ENCODE data around the gene TNKS1BP1. TPM values are rescaled to one million over a fixed set of nuclear protein-coding genes. Genes with fewer than 3 reads are reported as not detected.

The TNKS1BP1 gene
- total and polyA plus RNA-seq, 2 experiments from 2014 or later, result 54.9 to 104 TPM

DNA sequence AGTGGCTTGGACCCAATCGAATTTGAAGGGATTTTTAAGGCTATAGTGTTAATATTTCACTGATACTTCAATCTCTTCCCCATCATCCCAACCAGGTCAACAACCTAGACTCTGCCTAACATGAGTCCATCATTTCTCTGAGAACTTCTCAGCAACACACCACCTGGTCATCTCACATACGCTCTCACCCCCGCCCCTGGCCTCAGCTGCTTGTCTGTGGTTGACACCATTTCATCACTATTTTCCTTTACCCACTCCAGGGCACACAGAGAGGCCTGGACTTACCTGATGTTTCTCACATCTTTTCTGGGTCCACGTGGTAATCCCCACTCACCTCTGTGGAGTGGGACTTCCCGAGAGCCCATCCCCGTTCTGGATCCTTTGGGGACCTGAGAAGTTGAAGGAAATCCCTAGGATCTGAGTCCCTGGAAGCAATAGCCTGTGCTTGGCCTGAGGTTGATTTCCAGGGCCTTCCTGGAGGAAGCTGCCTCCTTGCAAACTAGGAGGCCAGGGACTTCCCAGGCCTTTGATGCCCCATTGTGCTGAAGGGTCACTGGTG is 16.6 kb upstream of the TNKS1BP1 start:
- Histone ChIP-seq H3K4me1 (ENCODE audit: insufficient read depth) (peaks cover 2% of the 10 kb centered on the region), H3K9me3 (ENCODE audit: low read depth) (no peaks in the 10 kb centered on the region), H3K4me2 (no peak overlapping the region), H3K27ac (no peak overlapping the region), H2AFZ (no peak overlapping the region), H3K79me2 (peaks cover 5% of the 10 kb centered on the region), H3K9me2 (replicated peaks; ENCODE audit: insufficient read depth) (no peaks in the 10 kb centered on the region), H3K4me3 (no peak overlapping the region), H3K27me3 (no peaks in the 10 kb centered on the region), H3K36me3 (replicated peaks; ENCODE audit: insufficient read depth, low read depth) (no peaks in the 10 kb centered on the region), H4K20me1 (ENCODE audit: insufficient read depth, poor library complexity, severe bottlenecking) (no peaks in the 10 kb centered on the region)
- no peak for DNase-seq (ENCODE audit: low spot score)
- TF ChIP-seq EZH2 (IDR thresholded peaks at IDR 0.05; ENCODE audit: borderline replicate concordance) (no peak), EZH2phosphoT487 (IDR thresholded peaks at IDR 0.05; ENCODE audit: low read depth, severe bottlenecking, unreplicated experiment) (no peak)
- TF ChIP-seq, protein P1, sequence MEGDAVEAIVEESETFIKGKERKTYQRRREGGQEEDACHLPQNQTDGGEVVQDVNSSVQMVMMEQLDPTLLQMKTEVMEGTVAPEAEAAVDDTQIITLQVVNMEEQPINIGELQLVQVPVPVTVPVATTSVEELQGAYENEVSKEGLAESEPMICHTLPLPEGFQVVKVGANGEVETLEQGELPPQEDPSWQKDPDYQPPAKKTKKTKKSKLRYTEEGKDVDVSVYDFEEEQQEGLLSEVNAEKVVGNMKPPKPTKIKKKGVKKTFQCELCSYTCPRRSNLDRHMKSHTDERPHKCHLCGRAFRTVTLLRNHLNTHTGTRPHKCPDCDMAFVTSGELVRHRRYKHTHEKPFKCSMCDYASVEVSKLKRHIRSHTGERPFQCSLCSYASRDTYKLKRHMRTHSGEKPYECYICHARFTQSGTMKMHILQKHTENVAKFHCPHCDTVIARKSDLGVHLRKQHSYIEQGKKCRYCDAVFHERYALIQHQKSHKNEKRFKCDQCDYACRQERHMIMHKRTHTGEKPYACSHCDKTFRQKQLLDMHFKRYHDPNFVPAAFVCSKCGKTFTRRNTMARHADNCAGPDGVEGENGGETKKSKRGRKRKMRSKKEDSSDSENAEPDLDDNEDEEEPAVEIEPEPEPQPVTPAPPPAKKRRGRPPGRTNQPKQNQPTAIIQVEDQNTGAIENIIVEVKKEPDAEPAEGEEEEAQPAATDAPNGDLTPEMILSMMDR (IDR thresholded peaks at IDR 0.05; ENCODE audit: poor library complexity), result no peak
- whole genome bisulfite sequencing (ENCODE audit: low lambda C conversion rate, missing lambda C conversion rate), result 94% methylated on average over 6 of the region's 6 CpGs

DNA sequence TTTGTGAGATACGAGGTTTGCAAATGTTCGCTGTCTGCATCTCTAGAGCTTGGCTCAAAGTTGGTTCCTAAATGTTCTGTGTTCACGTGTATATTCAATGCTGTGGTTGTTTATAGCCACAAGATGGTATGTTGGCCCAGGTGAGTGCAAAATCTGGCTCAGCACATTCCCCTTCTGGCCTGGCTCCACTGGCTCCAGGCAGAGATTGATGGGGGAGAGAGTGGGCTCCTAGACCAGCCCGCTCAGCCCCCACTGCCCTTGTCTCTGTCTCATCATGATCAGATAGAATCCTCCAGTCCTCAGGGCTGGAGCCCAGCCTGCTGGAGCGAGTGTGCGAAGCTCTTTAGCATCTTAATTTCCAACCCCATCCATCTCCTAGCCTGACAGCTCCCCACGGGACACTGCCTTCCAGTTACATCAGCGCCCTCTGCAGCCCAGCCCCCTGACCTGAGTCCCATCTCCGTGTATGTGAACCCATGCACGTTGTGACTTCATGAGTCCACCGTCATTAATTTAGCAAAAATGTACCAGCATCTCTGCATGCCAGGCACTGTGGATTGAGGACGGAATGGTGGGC is 15.4 kb upstream of the TNKS1BP1 start:
- 27% methylated on average over 12 of the region's 12 CpGs for WGBS (ENCODE audit: low lambda C conversion rate, missing lambda C conversion rate)
- H2AFZ ChIP-seq, result no peak overlapping the region
- DNase-seq (ENCODE audit: low spot score), result peak; percentile 58

DNA sequence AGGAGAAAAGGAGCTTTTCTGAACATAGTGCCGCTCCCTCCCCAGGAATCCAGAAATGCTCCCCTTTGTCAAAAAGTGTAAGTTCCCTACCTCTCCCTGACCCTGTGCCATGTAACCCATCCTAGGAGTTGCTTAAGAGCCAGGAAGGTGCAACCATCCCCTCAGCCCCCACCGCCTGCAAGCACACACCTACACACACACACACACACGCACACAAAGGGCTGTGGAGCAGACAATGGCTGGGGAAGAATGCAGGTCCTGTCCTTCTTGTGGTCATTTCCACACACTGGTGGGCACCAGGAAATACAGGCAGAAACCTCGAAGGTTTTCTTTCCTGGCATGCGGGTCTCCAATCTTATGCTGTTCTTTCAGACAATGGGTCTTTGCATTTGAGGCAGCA is 14.6 kb upstream of the TNKS1BP1 start:
- no peak overlapping the region for H3K27ac ChIP-seq
- no peak for DNase-seq (ENCODE audit: low spot score)
- H3K4me1 ChIP-seq (ENCODE audit: insufficient read depth), result peaks cover 13% of the 10 kb centered on the region
- no peak overlapping the region for H3K4me3 ChIP-seq
- no peaks in the 10 kb centered on the region for H3K9me2 ChIP-seq (replicated peaks; ENCODE audit: insufficient read depth)
- no peaks in the 10 kb centered on the region for H3K27me3 ChIP-seq
- no peak for TF ChIP-seq EZH2 (IDR thresholded peaks at IDR 0.05; ENCODE audit: borderline replicate concordance)
- TF ChIP-seq, protein P1 (IDR thresholded peaks at IDR 0.05; ENCODE audit: poor library complexity), result no peak
- no peak overlapping the region for H3K4me2 ChIP-seq
- no peaks in the 10 kb centered on the region for H3K9me3 ChIP-seq (ENCODE audit: low read depth)
- H2AFZ ChIP-seq, result no peak overlapping the region
- H3K79me2 ChIP-seq, result peaks cover 22% of the 10 kb centered on the region
- H3K36me3 ChIP-seq (replicated peaks; ENCODE audit: insufficient read depth, low read depth), result no peaks in the 10 kb centered on the region
- WGBS (ENCODE audit: low lambda C conversion rate, missing lambda C conversion rate), result 89% methylated on average over 5 of the region's 5 CpGs
- no peaks in the 10 kb centered on the region for H4K20me1 ChIP-seq (ENCODE audit: insufficient read depth, poor library complexity, severe bottlenecking)

More for the DNA sequence above, 15.4 kb upstream of the TNKS1BP1 start:
- Histone ChIP-seq H3K4me2 (no peak overlapping the region), H3K4me3 (no peak overlapping the region), H3K4me1 (ENCODE audit: insufficient read depth) (peaks cover 6% of the 10 kb centered on the region), H3K36me3 (replicated peaks; ENCODE audit: insufficient read depth, low read depth) (no peaks in the 10 kb centered on the region), H3K27me3 (no peaks in the 10 kb centered on the region), H3K79me2 (peaks cover 14% of the 10 kb centered on the region), H3K9me3 (ENCODE audit: low read depth) (no peaks in the 10 kb centered on the region), H3K9me2 (replicated peaks; ENCODE audit: insufficient read depth) (no peaks in the 10 kb centered on the region), H4K20me1 (ENCODE audit: insufficient read depth, poor library complexity, severe bottlenecking) (no peaks in the 10 kb centered on the region), H3K27ac (no peak overlapping the region)
- TF ChIP-seq, protein P1 (IDR thresholded peaks at IDR 0.05; ENCODE audit: poor library complexity), result peak; percentile 33
- TF ChIP-seq EZH2 (IDR thresholded peaks at IDR 0.05; ENCODE audit: borderline replicate concordance), result no peak
- no peak for TF ChIP-seq EZH2phosphoT487 (IDR thresholded peaks at IDR 0.05; ENCODE audit: low read depth, severe bottlenecking, unreplicated experiment)
